Activated gamma-delta T cell treated with Interleukin-2 at 50 U/mL for 16 hours (primary cell): ENCODE results near the gene PITPNB.

Experiments used
- DNase-seq: peaks from one replicate; pipeline ENCODE4 v3.0.0-alpha.2; 2020

The PITPNB gene

DNA sequence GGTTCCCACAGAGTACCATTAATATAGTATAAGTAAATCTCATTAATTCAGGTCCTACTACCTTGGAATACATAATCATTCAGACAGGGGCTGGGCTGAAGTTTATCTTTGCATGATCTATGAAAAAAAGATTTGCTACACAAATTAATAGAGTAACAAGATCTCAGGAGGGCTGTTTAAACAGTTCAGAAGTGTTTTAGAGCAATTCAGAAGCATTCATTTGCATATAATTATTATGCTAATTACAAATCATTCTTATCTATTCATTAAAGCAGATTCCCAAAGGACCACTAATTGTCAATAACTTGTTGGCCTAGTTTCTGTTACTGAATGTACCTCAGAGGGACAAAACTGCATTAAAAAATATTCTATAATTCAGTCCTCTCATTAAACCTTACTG lies 40.5 kb downstream of the PITPNB start:
- no peak for DNase-seq

DNA sequence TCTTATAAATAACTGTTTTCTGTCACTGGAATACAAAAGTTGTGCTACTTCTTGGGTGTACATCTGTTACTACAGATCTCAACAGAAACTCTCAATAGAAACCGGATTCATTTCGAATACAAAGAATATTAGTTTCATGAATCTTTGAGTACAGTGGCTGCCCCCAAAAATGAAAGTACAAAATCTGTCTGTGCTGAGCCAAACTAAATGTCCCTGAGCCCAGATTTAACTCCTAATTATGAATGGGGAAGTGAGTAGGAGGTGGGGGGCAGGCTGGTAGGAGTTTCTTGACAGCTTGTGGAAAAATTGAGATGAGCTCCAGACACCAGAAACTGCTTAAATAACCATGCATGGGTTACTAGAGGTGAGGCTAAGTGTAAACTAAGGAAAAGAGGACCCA lies 41.6 kb downstream of the PITPNB start:
- DNase-seq = no peak

DNA sequence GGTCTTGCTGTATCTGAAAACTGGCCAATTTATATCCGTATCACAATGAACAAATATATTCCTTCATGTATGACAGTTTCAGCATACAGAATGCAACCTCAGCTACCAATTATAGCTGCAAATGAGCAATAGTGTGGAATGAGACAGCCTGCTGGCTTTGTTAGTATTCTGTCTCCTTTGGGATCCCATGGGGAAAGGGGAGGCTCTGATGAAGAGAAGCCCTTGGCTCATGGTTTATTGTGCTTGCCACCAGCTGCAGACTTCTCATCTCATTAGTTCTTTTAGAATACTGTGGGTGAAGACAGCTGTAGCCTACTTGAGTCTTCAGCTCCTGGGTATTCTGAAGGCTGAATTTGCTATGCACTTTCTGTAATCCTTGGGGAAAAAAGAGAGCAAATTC lies 42.4 kb downstream of the PITPNB start:
- no peak for DNase-seq

DNA sequence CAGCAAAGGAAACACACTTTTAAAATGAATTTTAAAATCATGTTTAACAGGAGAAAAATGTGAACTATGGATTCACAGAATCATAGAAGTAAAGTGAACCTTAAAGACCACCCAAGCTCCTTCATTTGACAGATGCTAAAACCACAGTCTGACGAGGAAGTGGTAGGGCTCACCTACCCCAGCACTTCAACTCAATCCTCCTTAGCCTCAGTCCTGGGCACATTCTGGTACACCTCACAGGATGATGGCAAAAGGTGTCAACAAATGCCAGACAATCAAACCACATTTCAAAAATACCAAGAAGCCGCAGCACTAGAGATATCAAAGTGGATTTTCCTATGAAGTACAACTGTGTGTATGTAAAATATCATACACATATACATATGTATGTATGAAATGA lies 43.1 kb downstream of the PITPNB start:
- DNase-seq = peak; percentile 34

DNA sequence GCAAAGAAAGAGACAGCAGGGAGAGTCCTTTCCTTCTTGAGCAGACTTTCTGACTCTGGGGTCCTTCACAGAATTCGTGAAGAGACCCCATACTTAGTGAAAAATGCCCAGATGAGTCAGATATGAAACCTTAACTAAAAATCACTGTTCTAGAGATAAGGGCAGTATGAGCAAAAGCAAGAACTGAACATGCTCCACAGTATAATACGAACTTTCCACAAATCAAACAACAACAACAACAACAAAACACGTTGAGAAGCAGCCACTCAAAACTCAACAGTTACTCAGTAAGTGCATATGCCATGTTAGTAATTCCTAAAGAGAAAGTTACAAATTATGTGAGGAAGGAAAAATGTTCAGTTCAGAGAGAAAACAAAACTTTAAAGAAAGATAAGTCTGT lies 44.3 kb downstream of the PITPNB start:
- no peak for DNase-seq

DNA sequence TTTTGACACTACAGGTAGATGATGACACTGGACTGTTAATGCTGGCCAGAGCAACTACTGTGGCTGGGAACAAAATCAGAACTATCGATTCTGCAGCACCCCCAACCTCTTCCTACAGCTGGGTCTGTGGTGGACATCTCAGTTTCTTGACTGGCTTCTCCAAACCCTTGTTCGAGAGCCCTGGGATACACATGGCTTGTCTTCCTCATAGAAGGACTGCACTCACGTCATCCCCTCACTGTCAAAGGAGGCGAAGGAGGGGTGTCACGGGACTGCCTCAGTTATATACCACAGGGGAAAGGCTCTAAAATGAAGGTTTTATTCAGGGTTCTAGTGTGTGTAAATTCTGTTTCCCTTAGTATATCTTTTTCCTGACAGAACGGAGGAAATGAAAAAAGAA lies 44.9 kb downstream of the PITPNB start:
- no peak for DNase-seq

DNA sequence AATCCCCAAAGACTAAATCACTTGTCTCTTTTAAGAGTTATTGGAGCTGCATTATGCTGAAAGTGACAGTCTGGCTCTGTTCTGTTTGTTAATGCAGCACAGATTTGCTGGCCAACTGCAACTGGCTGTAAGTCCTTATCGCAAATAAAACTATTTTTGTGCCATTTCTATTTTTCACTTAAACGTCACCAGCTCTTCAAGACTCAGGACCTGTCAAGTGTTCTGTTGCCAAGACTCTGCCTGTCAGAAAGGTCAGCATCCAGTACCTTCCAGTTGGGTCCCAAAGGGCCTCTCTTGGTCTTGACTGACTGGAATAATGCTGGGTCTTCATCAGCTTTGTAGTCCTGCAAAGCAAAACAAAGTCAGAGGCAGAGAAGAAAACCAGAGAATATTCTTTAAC lies 45.6 kb downstream of the PITPNB start:
- no peak for DNase-seq

DNA sequence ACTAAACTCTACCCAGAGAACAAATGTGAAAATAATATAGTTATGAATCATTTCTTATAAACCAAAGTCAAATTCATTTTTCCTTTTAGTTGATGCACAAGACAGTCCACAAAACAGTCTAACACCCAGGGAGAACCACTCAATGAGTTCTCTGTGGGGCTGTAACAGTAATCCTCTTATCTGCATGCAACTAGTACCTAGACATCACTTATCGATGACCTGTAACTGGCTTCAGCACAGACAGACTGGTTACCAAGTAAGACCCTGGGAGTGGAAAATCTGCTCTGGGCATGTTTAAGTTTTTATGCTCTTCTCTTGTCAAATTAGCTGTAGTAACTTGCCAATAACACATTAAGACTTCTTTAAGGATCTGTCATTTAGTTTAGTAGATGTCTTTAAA lies 46.6 kb downstream of the PITPNB start:
- no peak for DNase-seq

DNA sequence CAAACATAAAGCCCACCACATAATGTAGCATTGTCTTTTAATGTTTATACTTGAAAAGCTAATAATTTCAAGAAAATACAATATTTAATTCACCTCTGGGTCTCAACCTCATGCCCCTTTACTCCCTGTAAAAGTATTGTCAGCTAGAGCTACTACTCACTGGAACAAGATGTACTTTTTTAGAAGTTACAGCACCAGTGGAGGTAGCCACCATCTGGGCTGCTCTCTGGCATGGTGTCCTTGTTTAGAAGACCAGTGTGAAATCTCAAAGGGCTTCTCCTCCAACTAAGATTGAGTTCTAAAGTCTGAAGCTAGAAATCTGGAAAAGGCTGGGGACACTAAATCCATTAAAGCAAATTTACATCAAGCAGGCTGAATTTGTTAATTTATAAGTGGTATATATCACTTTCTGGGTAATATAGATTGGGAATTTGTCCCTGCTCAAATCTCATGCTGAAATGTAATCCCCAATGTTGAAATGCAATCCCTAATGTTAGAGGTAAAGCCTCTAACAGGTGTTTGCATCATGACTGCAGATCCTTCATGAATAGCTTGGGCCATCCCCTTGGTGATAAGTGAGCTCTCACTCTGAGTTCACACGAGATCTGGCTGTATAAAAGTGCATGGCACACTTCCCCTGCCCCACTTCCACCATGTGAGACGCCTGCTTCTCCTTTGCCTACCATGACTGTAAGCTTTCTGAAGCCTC lies 47.6 kb downstream of the PITPNB start:
- DNase-seq = no peak

DNA sequence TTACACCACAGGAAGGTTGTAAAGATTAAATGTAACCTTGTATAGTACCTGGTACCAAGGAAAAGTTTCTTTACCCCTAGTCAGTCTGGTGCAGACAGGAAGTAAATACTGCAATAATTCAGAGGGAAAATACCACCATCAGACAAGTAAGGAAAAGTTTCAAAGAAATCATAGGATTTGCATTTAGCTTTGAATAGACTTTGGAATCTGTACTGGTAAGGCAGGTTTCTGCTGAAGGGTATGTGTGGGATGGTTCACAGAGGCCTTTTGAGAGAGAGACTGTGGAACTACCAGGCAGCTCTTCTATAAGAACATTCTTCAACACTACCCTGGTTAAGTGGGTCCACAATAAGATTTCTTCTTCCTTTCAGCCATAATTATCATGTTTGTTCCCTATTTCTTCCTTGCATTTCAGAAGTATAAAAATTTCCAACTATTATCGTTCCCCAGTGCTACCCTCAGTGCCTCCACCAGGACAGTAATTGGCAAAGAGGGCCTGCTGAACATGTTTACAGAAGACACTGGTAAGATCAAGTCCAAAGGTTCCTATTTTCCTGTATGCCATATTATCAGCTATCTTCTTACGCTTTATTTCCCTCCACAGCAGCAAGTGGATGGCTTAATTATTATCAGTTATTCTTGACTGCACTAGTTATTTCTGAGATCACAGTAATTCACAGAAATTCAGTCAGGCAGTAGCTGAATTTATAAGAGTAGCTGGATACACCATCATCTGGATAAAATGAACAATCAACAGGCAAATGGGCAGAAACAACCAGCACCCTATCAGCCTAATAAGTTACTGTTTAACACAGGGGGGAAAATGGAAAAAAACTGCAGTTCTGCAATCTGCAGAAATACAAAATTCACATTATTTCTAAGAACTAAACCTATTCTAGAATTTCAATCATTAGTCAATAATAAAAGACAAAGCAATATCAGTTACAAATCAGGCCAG lies 48.5 kb downstream of the PITPNB start:
- DNase-seq = no peak

DNA sequence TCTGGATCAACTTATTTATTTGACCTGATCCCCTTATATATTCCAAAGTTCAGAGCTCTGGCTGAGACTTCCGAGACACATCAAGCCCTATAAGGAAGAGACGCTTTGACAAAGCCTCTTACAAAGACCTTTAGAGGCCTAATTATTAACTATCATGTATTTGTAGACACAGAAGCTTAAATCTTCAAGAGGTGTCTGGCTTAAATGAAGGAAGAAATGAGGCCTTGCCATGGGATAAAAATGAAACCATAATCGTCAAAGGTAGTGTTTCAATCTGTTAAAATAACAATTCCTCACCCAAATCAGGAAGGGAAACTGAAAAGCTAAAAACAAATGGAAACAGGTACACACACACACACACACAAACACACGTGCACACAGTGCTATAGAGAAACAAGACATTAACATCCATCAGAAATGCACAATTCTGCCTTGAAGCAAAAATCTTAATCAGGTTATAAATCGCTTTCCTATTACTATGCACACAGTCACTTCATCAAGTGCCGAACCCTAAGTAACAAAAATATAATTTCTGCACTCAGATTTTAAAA lies 50.2 kb downstream of the PITPNB start:
- no peak for DNase-seq

DNA sequence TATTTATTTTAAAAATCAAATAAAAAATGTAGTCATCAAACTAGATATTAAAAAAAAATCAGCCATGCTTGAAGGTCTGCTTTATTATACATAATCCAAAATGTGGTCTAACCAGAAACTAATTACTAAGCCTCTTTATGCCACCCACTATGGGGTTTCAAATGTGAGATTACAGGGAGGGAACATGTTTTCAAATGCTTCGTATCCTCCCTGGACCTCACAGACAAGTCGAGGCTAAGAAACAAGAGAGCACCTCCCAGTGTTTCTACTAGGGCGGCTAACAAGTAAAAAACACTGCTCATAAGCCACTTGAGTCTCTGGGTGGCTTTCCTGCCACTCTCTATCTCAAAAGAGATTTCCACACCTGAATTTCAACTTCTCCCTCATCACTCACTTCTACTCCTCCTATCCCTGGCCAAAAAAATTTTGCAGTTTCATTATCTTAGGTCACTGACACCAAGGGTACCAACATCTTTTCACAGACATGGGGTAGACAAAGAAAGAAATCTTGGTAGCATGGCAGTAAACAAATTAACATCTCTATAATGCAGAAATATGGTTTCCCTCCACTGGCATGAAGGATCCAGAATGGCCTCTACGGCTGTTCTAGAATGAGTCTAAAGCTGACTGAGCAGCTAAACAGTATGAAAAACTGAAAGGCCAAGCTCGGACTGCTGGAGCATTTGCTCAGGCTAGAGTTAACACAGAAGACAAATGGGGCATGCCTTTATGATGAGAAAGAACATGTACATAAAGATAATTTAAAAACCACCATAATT lies 50.9 kb downstream of the PITPNB start:
- no peak for DNase-seq

DNA sequence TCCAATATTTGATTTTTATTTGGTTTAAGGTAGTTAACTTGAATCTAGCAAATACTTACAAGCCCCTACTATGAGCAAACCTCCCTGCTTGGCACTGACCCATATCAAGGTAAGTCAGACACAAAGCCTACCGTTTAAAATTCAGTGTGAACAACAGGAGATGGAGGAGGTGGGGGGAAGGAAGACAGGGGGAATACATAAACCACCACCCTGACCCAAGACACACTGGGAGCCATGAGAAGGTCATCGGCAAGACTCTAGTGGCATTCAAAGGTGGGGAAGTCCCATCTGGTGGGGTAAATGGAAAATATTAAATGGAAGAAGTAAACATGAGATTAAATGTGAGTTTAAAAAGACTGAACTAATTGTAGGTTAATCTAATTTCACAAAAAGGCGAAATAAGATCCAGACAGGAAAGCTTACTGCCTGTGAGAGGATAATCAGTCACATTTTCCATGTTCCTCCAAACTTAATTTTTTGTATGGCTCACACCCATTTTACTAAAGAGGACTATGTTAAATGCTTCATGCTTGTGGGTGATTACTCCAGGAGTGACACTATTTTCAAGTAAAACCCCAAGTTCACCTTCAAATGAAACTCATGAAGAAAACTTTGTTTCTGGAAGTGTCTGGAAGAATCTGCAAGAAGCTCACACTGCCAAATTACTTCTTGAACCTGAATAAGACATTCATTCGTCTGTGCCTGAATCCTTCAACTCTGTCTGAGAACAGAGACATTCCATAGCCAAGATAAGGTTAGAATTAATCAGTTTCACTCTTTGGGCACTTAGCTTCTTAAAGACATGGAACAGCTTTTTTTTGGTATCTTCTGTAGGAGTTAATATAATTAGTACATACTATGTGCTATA lies 51.7 kb downstream of the PITPNB start:
- DNase-seq = no peak

DNA sequence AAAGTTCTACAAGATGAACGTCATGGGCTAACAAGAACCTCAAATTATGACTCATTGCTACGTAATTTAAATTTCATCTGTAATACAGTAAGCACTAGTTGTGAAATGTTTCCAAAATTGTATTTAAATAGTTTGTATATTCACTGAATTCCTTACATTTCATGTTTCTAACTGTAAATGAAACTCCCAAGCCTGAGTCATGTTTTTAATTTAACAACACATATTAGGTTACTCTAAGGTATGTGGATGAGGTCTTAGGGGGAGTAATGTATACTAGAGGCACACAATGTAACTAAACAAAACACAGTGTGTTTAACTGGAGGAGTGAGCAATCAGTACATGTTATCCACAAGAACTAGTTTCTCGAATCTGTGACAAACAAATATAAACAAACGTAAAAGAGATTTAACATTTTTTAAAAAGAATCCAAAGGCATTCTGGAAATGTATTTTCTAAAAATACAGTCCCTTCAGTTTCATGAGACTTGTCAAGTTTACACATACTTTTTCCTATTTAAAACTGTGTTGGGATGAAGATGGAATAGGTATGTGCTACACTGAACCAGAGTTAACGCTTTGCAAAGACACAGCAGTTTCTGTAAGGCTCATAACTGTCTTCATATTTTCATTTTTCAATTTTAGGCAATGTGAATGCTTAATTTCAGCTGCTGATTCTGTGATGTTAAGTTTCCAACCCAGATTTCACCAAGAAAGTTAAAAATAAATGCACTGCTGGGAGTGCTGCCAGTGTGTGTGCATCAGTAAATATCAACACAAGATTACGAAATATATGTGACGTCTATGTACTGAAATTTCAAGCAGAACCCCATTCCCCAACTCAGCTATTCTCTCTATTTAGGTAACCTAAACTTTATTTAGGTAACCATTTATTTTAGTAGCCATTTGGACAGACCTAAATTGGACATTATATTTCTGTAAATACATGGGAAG lies 52.6 kb downstream of the PITPNB start:
- no peak for DNase-seq

DNA sequence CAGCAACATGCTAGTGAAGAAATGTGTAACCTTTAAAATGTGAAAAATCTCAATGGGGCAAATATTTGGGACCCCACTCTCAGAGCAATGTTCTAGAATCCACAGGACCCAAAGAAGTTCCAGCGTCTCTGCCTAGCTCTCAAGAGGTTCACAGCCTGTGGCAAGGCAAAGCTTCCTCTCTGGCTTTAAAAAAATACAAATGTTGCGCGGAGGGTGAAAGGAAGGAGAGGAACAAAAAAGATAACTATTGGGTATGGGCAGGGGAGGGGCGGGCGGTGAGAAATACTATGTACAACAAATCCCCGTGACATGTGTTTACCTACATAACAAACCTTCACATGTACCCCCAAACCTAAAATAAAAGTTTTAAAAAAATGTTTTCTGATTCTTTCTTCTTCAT lies 53.6 kb downstream of the PITPNB start:
- no peak for DNase-seq

DNA sequence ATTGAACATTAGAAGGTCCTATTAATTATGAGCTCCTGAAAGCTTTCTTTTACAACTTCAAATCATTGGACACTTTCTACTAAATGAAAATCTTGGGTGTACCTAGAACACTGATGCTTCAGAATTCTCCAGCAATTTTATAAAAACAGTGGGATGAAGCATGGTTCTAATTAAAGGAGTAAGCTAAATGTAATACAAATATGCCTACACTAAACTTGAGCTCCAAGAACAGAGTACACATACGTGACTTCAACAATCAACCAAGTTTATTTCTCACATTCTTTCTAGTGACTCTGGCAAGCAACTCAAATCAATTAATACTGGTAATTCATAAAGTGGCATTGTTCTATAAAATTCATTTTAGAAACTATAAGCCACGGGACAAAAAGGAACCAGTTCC lies 55.5 kb downstream of the PITPNB start:
- no peak for DNase-seq

DNA sequence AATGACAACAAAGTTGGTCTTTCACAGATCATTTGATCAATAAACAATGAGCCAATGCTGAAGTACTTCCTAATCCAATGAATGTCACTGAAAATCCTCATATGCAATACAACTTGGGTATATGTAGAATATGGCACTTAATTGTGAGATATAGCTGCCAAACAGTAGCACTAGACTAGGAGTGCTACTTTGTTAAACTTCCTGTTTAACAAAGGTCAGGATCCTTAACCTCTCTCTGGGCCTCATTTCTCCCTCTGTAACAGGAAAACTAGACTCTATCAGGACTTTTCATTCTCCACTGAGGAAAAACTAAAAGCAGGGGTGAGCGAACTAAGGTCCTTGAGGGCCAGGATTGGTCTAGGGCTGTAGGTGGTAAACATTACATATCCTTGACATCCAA lies 56.1 kb downstream of the PITPNB start:
- DNase-seq = no peak

DNA sequence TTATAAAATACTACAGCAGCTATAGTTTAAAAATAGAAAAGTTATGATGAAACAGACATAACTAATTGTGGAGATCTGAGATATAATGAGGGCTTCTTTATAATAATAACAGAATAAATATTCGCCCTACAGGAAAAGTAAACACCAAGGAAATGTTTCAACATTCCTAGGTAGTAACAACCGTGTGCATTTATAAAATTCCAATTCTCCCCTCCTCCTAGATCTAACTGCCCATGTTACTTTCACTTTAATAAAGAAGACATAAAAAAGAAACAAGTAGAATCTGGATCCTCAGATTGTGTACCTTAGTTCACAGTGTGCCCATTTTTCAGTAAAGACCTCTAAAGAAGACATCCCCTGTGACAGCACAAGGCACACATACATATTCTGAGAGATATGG lies 59.7 kb downstream of the PITPNB start:
- no peak for DNase-seq

DNA sequence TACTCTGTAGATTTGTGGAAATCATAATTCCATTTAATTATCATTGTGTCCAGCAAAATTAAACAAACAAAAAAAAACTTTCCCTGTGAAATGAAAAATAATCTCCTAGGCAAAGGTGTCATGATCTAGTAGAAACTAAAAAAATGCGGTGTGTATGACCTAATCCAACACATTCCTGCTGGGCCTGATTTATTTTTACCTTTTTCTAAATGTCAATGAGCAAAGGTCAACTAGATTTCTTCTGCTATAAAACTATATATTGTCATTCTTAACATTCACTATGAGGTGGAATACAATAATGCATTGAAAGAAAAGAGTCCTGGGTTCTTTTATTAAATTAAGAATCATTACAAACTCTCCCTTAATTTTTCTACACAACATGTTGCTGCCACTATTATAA lies 60.4 kb downstream of the PITPNB start:
- no peak for DNase-seq

DNA sequence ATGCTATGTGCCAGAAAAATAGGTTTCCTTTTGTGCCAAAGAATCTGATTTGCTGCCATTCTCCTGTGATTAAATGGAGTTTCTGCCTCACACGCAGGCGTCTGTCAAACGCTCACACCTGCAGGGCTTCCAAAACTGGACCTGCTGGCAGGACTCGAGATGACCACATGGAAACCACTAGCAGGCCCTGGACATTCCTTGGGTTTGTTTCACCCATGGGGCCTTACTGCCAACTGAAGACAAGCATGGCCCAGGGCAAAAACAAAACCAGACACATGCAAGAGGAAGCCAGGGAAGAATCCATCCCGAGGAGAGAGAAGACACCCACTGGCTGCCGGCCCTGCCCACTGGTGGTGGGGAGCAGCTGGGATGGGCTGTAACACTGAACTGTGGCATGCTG lies 61.6 kb downstream of the PITPNB start:
- no peak for DNase-seq

DNA sequence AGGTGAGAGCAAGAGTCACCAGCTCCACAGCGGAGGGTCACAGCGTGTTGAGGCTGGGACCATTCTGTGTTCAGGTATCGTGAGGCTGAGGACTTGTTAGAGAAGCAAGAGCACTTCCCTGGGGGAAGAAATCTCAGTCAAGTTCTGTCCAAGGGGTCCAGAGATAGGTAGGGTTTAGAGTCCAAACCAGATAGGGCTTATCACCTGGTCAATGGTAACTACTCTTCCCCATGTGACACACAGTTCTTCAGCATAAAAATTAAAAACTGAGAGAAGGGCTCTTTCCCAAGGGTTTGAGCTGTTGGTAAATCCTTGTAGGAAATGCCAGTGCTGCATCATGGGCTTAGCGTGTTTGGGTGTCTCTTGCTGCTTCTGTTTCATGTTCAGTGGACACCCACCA lies 62.7 kb downstream of the PITPNB start:
- DNase-seq = no peak
